CD4-positive, alpha-beta T cell treated with Interleukin-2 at 100 ng/mL for 4 hours (primary cell): ENCODE measurements around the gene OR52I1.

Experiments used
- DNase-seq: peaks from one replicate; pipeline ENCODE4 v3.0.0-alpha.2; 2020; ENCODE audit warnings: low spot score

OR52I1 gene, protein sequence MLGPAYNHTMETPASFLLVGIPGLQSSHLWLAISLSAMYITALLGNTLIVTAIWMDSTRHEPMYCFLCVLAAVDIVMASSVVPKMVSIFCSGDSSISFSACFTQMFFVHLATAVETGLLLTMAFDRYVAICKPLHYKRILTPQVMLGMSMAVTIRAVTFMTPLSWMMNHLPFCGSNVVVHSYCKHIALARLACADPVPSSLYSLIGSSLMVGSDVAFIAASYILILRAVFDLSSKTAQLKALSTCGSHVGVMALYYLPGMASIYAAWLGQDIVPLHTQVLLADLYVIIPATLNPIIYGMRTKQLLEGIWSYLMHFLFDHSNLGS

GRCh38 chr11:4593739-4594138 is at the start of gene OR52I1:
OR52I1 (plus strand) TSS chr11:4594039; CDS start chr11:4594039, 0 bp downstream.
- no peak for DNase-seq

- no peak for DNase-seq
Observed at GRCh38 chr11:4544891-4545290, 48.9 kb upstream of the OR52I1 start, which contains the start of gene OR52M1. OR52M1 (plus strand) TSS chr11:4545191; CDS start chr11:4545191, 0 bp downstream.

DNA sequence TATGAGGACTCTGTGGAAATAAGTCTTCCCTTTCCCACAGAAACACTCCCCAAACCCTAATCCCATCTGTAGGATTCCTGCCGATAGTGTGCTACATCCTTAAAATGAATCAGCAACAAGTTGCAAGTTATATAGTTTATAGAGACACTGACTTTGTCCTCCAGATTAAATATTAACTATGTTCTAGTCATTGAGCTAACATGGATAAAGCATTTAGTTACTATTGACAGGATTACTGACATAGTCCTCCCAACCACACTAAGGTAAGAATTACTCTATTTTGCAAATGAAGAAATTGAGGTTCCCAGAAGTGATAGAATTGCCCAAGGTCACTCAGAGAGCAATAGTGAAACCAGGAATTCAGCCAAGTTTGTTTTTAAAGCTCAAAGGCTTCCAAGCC is 47.0 kb upstream of the OR52I1 start:
- no peak for DNase-seq

- DNase-seq, result no peak
Observed at GRCh38 chr11:4547416-4547815, 46.4 kb upstream of the OR52I1 start.

- DNase-seq, result no peak
Observed at GRCh38 chr11:4551346-4551979, 42.4 kb upstream of the OR52I1 start.

DNA sequence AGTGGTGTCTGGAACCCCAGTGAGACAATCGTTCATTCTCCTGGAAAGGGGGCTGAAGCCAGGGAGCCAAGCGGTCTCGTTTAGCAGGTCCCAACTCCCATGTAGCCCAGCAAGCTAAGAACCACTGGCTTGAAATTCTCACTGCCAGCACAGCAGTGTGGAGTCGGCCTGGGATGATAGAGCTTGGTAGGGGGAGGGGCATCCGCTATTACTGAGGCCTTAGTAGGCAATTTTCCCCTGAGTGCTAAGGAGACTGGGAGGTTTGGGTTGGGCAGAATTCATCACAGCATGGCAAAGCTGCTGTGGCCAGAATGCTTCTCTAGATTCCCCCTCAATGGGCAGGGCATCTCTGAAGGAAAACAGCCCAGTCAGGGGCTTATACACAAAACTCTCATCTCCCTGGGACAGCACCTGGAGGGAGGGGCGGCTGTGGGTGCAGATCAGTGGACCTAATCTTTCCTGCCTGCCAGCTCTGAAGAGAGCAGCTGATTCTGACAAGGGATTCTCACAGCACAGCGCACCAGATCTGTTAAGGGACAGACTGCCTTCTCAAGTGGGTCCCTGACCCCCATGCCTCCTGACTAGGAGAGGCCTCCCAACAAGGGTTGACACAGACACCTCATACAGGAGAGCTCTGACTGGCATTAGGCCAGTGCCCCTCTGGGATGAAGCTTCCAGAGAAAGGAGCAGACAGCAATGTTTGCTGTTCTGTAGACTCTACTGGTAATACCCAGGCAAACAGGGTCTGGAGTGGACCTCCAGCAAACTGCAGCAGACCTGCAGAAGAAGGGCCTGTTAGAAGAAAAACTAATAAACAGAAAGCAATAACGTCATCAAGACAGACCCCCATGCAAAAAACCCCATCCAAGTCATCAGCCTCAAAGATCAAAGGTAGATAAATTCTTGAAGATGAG is 34.1 kb upstream of the OR52I1 start:
- DNase-seq, result no peak

GRCh38 chr11:4560467-4560866 is 33.4 kb upstream of the OR52I1 start:
- DNase-seq, result no peak

DNA sequence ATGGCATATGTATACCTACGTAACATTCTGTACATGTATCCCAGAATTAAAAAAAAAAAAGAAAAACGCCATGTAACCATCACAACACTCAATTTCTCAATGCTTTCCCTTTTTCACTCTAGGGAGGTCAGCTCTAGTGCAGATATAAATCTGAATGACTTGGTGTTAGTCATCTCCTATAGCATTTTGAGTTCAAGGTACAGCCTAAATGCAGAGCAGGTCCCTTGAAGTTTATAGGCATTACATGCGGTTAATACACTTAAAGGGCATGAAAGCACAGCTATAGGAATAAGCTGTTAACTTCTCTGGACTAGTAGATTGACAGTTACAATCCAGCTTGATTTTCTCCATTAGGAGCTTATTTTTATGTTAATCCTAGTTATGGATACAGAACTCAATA is 28.5 kb upstream of the OR52I1 start:
- DNase-seq, result no peak

DNA sequence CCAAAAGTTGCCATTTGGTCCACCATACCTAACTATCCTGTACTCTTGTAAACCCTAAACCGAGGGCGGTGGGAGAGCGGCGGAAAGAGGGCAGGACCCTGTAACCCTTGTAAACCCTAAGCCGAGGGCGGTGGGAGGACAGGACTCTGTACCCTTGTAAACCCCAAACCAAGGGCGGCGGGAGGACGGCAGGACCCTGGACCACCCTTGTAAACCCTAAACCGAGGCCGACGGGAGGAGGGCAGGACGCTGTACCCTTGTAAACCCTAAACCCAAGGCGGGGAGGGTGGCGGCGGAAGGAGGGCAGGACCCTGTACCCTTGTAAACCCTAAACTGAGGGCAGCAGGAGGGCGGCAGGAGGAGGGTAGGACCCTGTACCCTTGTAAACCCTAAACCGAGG is 24.8 kb upstream of the OR52I1 start:
- DNase-seq, result no peak

DNA sequence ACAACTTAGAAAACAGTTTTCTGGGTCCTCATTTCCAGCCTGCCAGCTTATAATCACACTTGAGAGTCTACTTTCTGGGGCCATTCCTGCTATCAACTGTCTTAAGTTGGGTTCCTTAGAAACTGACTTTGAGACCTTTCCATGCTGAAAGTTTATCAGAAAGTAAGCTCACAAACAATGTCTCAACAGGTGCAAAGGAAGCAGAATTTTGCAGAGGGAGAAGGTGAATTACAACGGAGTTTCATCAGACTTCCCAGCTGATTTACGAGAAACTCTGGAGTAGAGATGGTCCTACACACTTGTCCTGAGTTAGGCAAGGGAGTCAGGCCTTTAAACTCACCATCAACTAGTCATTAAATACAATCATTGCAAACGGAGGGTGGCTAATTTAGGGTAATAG is 17.0 kb upstream of the OR52I1 start:
- DNase-seq, result no peak

GRCh38 chr11:4577761-4578160 is 16.1 kb upstream of the OR52I1 start:
- DNase-seq, result no peak

GRCh38 chr11:4578624-4579023 is 15.2 kb upstream of the OR52I1 start:
- DNase-seq, result no peak

- DNase-seq, result no peak
Observed at GRCh38 chr11:4580124-4580523, 13.7 kb upstream of the OR52I1 start.

- no peak for DNase-seq
Observed at GRCh38 chr11:4581443-4581842, 12.4 kb upstream of the OR52I1 start, which contains the start of gene OR52I2. OR52I2 (plus strand) TSS chr11:4581743.

- no peak for DNase-seq
Observed at GRCh38 chr11:4589017-4589416, 4.8 kb upstream of the OR52I1 start.

- DNase-seq, result no peak
Observed at GRCh38 chr11:4605057-4605456, 11.2 kb downstream of the OR52I1 start.

GRCh38 chr11:4606231-4607015 is 12.6 kb downstream of the OR52I1 start:
- DNase-seq, result no peak

- DNase-seq, result no peak
Observed at GRCh38 chr11:4607096-4607495, 13.3 kb downstream of the OR52I1 start.

- DNase-seq, result peak; percentile 97
Observed at GRCh38 chr11:4607781-4608666, 14.2 kb downstream of the OR52I1 start, which contains the start of gene TRIM68. TRIM68 (minus strand) TSS chr11:4608231; CDS start chr11:4605504, 2,727 bp downstream.

- DNase-seq, result peak; percentile 23
Observed at GRCh38 chr11:4610258-4610935, 16.6 kb downstream of the OR52I1 start.
